Cardiac fibroblast (primary cell): ENCODE results near the gene SSBP3.

Source experiments
- DNase-seq, 2 donors: peaks; one replicate each; pipeline versions ENCODE4 v3.0.0 to v3.0.0-alpha.2; 2010; ENCODE audit warnings: low read depth in 2 of 2
- H3K4me3 ChIP-seq, 2 donors: replicated peaks in 1 of 2; 1 replicate in 1 of 2; 2 replicates in 1 of 2; pipeline ENCODE4 v1.5.1; 2011; ENCODE audit warnings: low read depth in 2 of 2, low read length in 2 of 2, mild to moderate bottlenecking in 2 of 2, moderate library complexity in 1 of 2
- TF ChIP-seq, protein P1 (sequence below): IDR thresholded peaks from one replicate; pipeline ENCODE4 v1.5.1; 2011; ENCODE audit warnings: low read depth, mild to moderate bottlenecking, low read length, inconsistent platforms

Gene SSBP3

DNA sequence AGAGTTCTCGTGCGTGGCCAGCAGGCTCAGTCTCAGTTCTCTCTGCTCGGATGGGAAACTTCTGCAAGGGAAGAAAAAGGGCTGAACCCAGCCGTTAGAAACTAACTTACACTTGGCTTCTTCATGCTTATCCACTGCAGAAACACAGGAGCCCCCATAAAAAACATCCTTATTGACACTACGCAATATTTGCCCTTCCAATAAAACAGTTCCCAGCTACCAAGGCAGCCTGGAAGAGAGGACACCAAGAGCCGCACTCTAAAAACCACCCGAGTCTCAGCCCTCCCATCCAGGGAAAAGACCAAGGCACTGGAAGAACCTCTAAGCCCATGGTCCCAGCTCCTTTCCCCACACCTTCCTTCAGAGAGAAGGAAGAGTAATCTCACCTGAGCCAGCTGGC is 61.1 kb downstream of the SSBP3 start:
- TF ChIP-seq, protein P1, sequence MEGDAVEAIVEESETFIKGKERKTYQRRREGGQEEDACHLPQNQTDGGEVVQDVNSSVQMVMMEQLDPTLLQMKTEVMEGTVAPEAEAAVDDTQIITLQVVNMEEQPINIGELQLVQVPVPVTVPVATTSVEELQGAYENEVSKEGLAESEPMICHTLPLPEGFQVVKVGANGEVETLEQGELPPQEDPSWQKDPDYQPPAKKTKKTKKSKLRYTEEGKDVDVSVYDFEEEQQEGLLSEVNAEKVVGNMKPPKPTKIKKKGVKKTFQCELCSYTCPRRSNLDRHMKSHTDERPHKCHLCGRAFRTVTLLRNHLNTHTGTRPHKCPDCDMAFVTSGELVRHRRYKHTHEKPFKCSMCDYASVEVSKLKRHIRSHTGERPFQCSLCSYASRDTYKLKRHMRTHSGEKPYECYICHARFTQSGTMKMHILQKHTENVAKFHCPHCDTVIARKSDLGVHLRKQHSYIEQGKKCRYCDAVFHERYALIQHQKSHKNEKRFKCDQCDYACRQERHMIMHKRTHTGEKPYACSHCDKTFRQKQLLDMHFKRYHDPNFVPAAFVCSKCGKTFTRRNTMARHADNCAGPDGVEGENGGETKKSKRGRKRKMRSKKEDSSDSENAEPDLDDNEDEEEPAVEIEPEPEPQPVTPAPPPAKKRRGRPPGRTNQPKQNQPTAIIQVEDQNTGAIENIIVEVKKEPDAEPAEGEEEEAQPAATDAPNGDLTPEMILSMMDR: no peak
- no peak overlapping the region for H3K4me3 ChIP-seq
- no peak for DNase-seq

- TF ChIP-seq, protein P1: no peak
- DNase-seq: no peak
- H3K4me3 ChIP-seq: no peak overlapping the region
Measured at GRCh38 chr1:54342742-54343687, 63.2 kb downstream of the SSBP3 start.

- no peak for DNase-seq
Measured at GRCh38 chr1:54342288-54342687, 63.9 kb downstream of the SSBP3 start.

DNA sequence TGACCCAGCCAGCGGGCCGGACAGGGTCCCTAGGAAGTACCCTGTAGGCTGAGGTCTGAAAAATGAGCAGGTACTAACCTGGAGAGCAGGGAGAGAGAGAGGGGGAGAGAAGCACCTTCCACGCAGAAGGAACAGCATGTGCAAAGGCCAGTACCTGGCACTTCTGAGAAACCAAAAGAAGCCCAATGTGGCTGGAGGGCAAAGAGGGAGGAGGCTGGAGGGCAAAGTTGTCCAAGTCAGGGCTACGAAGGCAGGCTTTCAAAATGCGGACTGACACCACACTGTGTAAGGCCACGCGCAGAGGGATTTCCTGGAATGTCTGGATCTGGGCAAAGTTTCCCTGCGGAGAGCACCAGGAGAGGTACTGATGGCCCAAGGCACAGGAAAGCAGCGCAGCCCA is 64.4 kb downstream of the SSBP3 start:
- TF ChIP-seq, protein P1: no peak
- H3K4me3 ChIP-seq: no peak overlapping the region
- DNase-seq: no peak

More at GRCh38 chr1:54342288-54342687, 63.9 kb downstream of the SSBP3 start:
- H3K4me3 ChIP-seq: no peak overlapping the region
- TF ChIP-seq, protein P1: no peak

- no peak overlapping the region for H3K4me3 ChIP-seq
- no peak for DNase-seq
- TF ChIP-seq, protein P1: no peak
Measured at GRCh38 chr1:54340878-54341277, 65.3 kb downstream of the SSBP3 start.

GRCh38 chr1:54340434-54340833 is 65.8 kb downstream of the SSBP3 start:
- H3K4me3 ChIP-seq: no peak overlapping the region
- no peak for DNase-seq
- TF ChIP-seq, protein P1: no peak
